ENCODE measurements around the gene FAM219A. TPM values are rescaled to one million over a fixed set of nuclear protein-coding genes. Genes with fewer than 3 reads are reported as not detected.
A peak's percentile ranks its signal among the peaks of the same experiment; 100 is the strongest.

Gene FAM219A
- total RNA-seq, 1 donor: 7.0 TPM

DNA sequence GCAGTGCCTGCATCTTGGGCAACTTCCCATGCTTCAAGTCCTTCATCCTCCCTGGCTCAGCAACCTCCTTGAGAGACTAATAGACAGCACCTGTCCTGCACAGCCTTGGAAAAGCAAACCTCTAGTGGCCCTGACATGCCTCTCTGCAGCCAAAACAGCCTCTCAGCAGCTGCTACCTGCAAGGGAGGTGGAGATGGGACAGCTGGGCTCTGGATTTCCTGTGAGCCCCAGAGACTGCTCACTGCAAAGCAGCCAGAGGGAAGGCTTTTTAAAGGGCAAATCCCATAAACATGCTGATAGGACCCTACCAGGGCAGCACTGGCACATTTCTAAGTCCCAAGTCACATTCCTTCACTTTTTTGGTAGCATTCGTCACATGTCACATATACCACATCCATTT, 50.2 kb downstream of the FAM219A start:
- H3K4me3 ChIP-seq (ENCODE audit: low read depth, low read length): no peak overlapping the region
- no peak for TF ChIP-seq CTCF (IDR thresholded peaks at IDR 0.05; ENCODE audit: insufficient read depth, low read length)
- DNase-seq (ENCODE audit: low read depth): no peak

GRCh38 chr9:34406219-34406618, 52.2 kb downstream of the FAM219A start:
- TF ChIP-seq CTCF (IDR thresholded peaks at IDR 0.05; ENCODE audit: insufficient read depth, low read length): no peak
- no peak for DNase-seq (ENCODE audit: low read depth)
- no peak overlapping the region for H3K4me3 ChIP-seq (ENCODE audit: low read depth, low read length)

GRCh38 chr9:34405719-34406118, 52.7 kb downstream of the FAM219A start:
- peak; percentile 18 for DNase-seq (ENCODE audit: low read depth)
- H3K4me3 ChIP-seq (ENCODE audit: low read depth, low read length): no peak overlapping the region
- no peak for TF ChIP-seq CTCF (IDR thresholded peaks at IDR 0.05; ENCODE audit: insufficient read depth, low read length)

DNA sequence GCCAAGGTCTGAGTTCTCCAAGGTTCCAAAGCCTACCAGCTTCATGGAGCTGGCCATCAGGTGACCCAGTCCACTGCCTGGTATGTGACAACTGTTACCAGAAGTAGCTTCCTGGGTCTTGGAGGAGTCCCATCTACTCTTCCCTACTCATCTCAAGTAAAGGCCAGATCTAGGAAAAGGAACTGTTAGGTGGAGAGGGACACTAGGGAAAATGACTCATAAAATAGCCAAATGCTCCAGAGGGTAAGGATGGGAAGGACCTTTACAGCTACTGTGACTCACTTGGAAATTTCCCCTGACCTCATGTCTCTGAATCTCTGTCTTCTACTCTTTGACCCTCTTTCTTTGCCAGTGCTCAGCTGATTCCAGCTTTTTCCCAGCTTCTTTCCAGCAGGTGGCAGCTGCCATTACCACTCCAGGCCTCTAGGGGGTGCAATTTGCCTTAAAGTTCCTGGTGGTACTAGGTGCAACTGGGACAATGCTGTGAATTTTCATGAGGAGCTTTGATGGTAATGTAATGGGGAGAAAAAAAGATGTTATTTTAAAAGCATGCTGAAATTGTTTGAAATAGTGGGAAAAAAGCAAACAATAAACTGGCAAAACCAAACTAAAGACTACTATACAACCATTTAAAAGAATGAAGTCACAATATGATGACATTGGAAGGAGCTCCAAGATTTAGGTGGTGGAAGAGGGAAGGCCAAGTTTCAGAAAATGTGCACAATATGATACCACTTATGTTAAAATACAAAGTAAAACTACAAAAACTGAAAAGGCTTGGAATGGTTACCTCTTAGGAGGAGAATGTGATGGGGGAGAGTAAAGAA, 54.6 kb downstream of the FAM219A start:
- no peak overlapping the region for H3K4me3 ChIP-seq (ENCODE audit: low read depth, low read length)
- TF ChIP-seq CTCF (IDR thresholded peaks at IDR 0.05; ENCODE audit: insufficient read depth, low read length): peak; percentile 96
- DNase-seq (ENCODE audit: low read depth): peak; percentile 75

DNA sequence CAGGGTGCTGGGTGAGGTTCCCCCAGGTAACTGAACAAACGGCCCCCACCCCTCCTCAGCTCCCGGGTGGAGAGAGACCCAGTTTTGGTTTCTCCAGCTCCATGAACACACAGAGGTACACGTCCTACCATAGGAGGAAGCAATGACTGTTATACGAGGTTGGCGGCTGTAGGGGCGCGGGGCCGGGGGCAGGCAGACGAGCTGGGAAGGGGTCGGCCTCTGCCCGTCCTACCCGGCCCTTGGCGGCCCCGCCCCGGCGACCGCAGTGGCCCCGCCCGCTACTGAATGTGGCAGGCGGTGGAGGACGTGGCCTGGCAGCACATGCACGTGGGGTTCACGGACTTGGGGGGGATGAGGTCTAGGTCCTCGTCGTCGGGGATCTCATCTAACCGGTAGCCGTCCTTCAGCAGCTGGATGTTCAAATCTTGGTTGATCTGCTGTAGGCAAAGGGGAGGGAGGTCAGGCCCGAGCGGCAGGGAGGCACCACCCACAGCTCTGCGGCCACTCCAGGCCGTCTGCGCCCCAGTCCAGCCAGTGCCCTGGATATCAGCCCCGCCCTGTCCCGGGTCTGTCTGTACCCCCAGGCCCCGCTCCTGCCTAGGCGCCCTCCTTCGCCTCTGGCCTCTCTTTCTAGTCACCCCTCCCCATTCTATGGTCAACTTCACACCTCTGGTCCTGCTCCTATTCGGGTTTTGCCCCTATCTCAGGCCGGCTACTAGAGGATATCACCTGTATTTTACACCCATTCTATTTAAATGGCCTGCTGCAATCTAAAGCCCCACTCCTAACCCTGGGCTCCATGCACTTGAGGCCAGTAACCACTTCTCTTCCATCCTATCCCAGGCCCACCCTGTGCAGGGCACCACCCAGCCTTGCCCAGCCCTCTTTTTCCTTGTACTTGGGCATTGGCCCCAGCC, 57.4 kb downstream of the FAM219A start:
- no peak for TF ChIP-seq CTCF (IDR thresholded peaks at IDR 0.05; ENCODE audit: insufficient read depth, low read length)
- DNase-seq (ENCODE audit: low read depth): no peak
- no peak overlapping the region for H3K4me3 ChIP-seq (ENCODE audit: low read depth, low read length)

DNA sequence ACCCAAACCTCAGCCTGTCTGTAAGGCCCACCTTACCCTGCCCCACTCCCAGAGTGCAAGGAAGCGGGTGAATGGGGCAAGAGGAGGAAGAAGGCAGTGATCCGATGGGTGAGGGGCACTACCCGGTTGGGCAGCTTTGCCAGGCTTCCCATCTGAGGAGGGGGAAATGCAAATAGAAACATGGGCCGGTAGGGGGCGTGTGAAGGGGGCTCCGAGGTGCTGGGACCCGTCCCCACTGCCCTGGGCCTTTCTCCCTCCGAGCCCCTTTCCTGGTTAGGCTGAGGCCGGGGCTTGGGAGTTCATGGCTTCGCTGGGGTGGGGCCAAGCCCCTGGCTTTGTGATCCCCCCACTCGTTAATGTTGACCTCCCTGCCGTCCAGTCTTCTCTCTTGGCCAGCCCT, 58.1 kb downstream of the FAM219A start:
- peak; percentile 1 for TF ChIP-seq CTCF (IDR thresholded peaks at IDR 0.05; ENCODE audit: insufficient read depth, low read length)
- DNase-seq (ENCODE audit: low read depth): no peak
- no peak overlapping the region for H3K4me3 ChIP-seq (ENCODE audit: low read depth, low read length)

All from fibroblast of the aortic adventitia (primary cell).